GM10266 (cell line): ENCODE results near the gene ZNF335.

Source experiments
- DNase-seq: peaks from one replicate; pipeline ENCODE4 v3.0.0; 2012; ENCODE audit errors: extremely low spot score
- CTCF ChIP-seq: IDR thresholded peaks from 2 replicates; pipeline ENCODE4 v1.5.1; 2012; ENCODE audit warnings: mild to moderate bottlenecking, low read depth; ENCODE audit not compliant: control insufficient read depth, insufficient read depth; ENCODE audit errors: missing control alignments

ZNF335 gene

GRCh38 chr20:45910670-45911485 is 61.1 kb downstream of the ZNF335 start:
- no peak for TF ChIP-seq CTCF
- DNase-seq, result peak; percentile 98

GRCh38 chr20:45909817-45910669 is 62.0 kb downstream of the ZNF335 start:
- no peak for DNase-seq
- no peak for TF ChIP-seq CTCF

GRCh38 chr20:45909336-45909808 is 62.6 kb downstream of the ZNF335 start:
- TF ChIP-seq CTCF, result no peak
- DNase-seq, result no peak

- DNase-seq, result no peak
- no peak for TF ChIP-seq CTCF
These were observed 63.9 kb downstream of the ZNF335 start for GRCh38 chr20:45908084-45908483.

GRCh38 chr20:45907219-45907948 is 64.6 kb downstream of the ZNF335 start:
- DNase-seq, result no peak
- no peak for TF ChIP-seq CTCF

- no peak for TF ChIP-seq CTCF
- no peak for DNase-seq
These were observed 66.4 kb downstream of the ZNF335 start for GRCh38 chr20:45905505-45906079.
